Stimulated activated CD4-positive, alpha-beta T cell treated with anti-CD3 and anti-CD28 coated beads, Interleukin-15, amount 100 ng/mL, for 1 hour (primary cell): Measurements from ENCODE around the gene REG3A.

Experiments used
- DNase-seq, 2 donors: peaks; one replicate each; pipeline ENCODE4 v3.0.0-alpha.2; 2020; ENCODE audit warnings: low read depth in 1 of 2, low spot score in 1 of 2

REG3A gene

DNA sequence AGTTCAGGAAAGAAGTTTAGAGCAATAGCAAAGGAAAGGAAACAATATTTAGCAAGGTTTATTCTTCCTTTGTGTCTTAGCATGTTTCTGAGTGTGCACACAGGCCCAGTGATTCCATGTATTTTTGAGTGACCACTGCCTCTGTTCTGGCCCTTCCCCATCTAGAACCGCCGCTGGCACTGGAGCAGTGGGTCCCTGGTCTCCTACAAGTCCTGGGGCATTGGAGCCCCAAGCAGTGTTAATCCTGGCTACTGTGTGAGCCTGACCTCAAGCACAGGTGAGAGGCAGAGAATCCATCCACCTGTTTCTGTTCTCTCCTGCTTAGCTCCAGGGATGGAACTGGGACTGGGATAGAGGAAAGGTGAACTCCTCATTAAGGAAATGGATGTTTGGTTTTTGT is 36.9 kb downstream of the REG3A start:
- DNase-seq, result no peak

DNA sequence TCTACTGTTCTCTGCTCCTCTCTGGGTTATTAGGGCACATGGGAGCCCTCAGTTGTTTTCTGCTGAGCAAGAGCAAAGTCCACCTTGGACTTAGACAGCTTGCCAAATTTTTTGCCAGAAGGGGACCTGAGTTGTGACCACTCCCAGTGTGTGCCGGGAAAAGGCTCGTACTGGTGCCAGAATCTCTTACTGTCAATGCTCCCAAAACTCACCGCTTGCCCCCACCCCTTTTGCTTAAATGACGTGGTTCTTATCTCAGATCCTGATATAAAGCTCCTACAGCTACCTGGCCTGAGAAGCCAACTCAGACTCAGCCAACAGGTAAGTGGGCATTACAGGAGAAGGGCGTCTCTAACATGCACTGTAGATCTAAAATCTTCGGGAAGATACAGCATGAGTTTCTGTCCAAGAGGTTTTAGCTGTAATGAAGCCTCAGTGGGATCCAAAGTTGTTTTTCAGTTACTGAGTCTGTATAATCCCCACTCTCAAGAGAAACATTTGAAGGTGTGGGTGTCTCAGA is 39.3 kb downstream of the REG3A start, which contains the start of gene REG1A:
Gene REG1A (plus strand): TSS at position 295 of the 520 bp plus-strand sequence. CDS start 374 bp downstream, outside the sequence.
- no peak for DNase-seq

DNA sequence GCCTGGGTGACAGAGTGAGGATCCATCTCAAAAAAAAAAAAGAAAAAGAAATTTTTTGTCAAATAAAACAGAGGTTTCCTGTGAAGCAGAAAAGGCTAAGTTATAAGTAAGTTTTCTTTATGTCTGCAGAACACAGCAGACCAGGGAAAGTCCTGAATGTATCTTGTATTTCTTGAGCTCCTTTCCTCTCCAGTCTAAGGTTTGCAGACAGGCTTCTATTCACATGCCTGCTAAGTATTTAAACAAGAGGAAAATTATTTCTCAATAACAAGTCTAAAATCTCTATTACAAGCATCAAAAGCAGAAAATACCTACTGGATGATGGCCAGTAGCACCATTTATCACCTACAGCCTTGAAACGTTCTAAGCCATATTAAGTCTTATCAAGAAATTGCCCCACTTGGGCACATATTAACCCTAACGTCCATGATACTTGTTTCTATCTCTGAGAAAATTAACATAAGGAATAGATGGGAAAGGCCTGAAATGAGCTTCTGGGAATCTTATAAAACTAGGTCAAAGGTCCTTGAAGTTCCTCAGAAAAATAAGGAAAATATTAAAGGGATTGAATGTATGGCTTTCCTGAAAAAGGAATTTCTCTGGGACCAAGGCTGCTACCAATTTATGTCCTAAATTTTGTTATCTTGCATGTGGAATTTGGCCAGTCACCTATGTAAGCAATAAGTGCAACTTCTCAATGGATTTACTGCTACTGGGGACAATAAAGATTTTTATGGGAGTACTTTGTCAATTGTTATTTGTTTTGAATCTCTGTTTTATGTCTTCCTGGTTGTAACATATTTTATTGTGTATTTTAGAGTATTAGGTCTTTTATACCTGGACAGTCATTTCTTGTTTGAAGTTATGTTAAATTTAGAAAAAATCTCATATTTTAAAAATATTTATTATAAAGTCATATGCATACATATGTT is 42.3 kb downstream of the REG3A start:
- DNase-seq, result no peak

DNA sequence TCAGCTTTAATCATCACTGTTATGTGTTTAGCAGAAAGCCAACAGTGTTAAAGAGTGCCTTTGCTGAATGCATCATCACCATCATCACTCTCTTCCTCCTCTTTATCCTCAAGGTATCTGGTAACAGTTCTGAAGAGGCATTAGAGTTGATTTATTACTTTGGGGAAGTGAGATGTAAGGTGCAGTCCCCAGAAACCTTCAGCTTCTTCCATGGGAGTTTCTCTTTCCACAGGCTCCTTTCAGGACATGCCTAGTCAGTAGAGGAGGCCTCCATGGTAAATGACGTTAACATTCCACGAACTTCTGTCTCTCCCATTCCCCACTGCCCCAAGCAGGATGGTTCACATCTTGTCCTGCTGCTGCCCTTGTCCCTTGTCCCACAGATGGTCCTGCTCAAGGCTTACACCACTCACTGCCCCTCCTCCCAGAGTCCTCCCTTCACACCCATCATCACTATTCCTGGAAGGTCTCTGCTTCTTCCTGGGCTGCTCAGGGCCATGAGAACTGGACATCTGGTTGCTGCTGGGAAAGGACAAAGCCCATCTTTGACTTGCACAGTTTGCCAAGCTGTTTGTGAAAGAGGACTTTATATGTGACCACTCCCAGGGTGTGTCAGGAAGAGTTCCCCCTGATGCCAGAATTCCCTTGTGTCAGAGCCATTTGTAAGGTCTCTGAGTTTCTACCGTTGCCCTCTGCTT is 44.6 kb downstream of the REG3A start:
- DNase-seq, result no peak

DNA sequence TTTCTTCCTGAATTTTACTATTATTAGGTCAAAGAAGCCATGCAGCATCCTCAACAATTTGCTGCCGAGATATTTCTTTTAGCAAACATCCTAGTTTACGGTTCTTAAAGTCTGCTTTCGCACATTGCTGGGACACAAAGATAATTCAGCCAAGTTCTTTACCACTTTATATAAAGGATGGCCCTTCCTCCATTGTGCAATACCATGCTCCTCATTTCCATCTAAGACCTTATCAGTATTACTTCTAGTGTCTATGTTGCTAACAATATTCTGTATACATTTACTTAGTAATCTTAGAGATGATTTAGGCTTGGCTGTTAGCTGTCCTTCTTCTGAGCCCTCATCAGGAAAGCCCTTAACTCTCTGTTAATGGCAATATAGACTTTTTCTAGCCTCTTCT is 47.3 kb downstream of the REG3A start:
- DNase-seq, result no peak
